Astrocyte (in vitro differentiated cells and primary cell): ENCODE data around the gene WDR1. TPM values are rescaled to one million over a fixed set of nuclear protein-coding genes. Genes with fewer than 3 reads are reported as not detected.

Experiments
- DNase-seq: peaks from one replicate; pipeline ENCODE4 v3.0.0-alpha.2; 2010; ENCODE audit warnings: low read depth
- FAIRE-seq: peaks from 2 replicates; lab custom pipeline; 2011; peaks lifted over from hg19 to GRCh38; lab: Jason Lieb, UNC
- H2AFZ ChIP-seq: 2 replicates; pipeline ENCODE4 v1.6.0; 2012; ENCODE audit warnings: low read depth, low read length, inconsistent platforms
- H3K27ac ChIP-seq: 2 replicates; pipeline ENCODE4 v1.5.1; 2011; ENCODE audit warnings: low read depth, low read length, inconsistent platforms
- H3K27me3 ChIP-seq: 2 replicates; pipeline ENCODE4 v1.6.0; 2011; ENCODE audit warnings: low read length, inconsistent platforms; ENCODE audit not compliant: insufficient read depth
- H3K36me3 ChIP-seq: 2 replicates; pipeline ENCODE4 v1.5.1; 2011; ENCODE audit warnings: low read length, inconsistent platforms; ENCODE audit not compliant: insufficient read depth
- H3K4me1 ChIP-seq: 2 replicates; pipeline ENCODE4 v1.5.1; 2011; ENCODE audit warnings: low read length, inconsistent platforms; ENCODE audit not compliant: insufficient read depth
- H3K4me2 ChIP-seq: 2 replicates; pipeline ENCODE4 v1.6.0; 2012; ENCODE audit warnings: low read length, inconsistent platforms
- H3K4me3 ChIP-seq: 2 replicates; pipeline ENCODE4 v1.5.1; 2011; ENCODE audit warnings: low read depth, mild to moderate bottlenecking, low read length, inconsistent platforms; ENCODE audit not compliant: insufficient read depth
- H3K79me2 ChIP-seq: 2 replicates; pipeline ENCODE4 v1.6.0; 2012; ENCODE audit warnings: mild to moderate bottlenecking, low read length, inconsistent platforms; ENCODE audit not compliant: insufficient read depth
- H3K9ac ChIP-seq: 2 replicates; pipeline ENCODE4 v1.6.0; 2012; ENCODE audit warnings: mild to moderate bottlenecking, low read length, inconsistent platforms
- H3K9me3 ChIP-seq: 2 replicates; pipeline ENCODE4 v1.5.1; 2012; ENCODE audit warnings: low read depth, mild to moderate bottlenecking, low read length, inconsistent platforms; ENCODE audit not compliant: insufficient read depth
- H4K20me1 ChIP-seq: 2 replicates; pipeline ENCODE4 v1.6.0; 2012; ENCODE audit warnings: low read length, inconsistent platforms; ENCODE audit not compliant: insufficient read depth
- H3K27ac Mint-ChIP-seq: one replicate; pipeline ENCODE4 v1.8.0; 2021; ENCODE audit warnings: mild to moderate bottlenecking, mixed read lengths; ENCODE audit not compliant: unreplicated experiment
- H3K27me3 Mint-ChIP-seq: one replicate; pipeline ENCODE4 v1.8.0; 2021; ENCODE audit warnings: low read depth, mixed read lengths; ENCODE audit not compliant: unreplicated experiment
- H3K36me3 Mint-ChIP-seq: one replicate; pipeline ENCODE4 v1.8.0; 2021; ENCODE audit warnings: low read depth, mixed read lengths; ENCODE audit not compliant: unreplicated experiment
- H3K4me1 Mint-ChIP-seq: one replicate; pipeline ENCODE4 v1.8.0; 2021; ENCODE audit warnings: low read depth, mixed read lengths; ENCODE audit not compliant: unreplicated experiment
- H3K4me3 Mint-ChIP-seq: one replicate; pipeline ENCODE4 v1.8.0; 2021; ENCODE audit warnings: mild to moderate bottlenecking, moderate library complexity, mixed read lengths; ENCODE audit not compliant: unreplicated experiment
- H3K9me3 Mint-ChIP-seq: one replicate; pipeline ENCODE4 v1.8.0; 2021; ENCODE audit warnings: mild to moderate bottlenecking, mixed read lengths; ENCODE audit not compliant: unreplicated experiment
- EZH2 ChIP-seq: IDR thresholded peaks from 2 replicates; pipeline ENCODE4 v1.6.1; 2012; ENCODE audit warnings: mild to moderate bottlenecking, low read length, inconsistent platforms; ENCODE audit not compliant: insufficient read depth
- total RNA-seq: library from RNA; stranded (reverse); gene quantifications from 2 replicates; pipeline ENCODE4 v1.2.1, GENCODE V29; 2021
- TF ChIP-seq, protein P1 (sequence below): IDR thresholded peaks from 2 replicates; pipeline ENCODE4 v1.5.1; 2011; ENCODE audit warnings: low read depth, mild to moderate bottlenecking, inconsistent platforms, low read length, moderate library complexity; ENCODE audit not compliant: insufficient read depth

WDR1 gene
- total RNA-seq, 1 donor from 2014 or later = 620 TPM

DNA sequence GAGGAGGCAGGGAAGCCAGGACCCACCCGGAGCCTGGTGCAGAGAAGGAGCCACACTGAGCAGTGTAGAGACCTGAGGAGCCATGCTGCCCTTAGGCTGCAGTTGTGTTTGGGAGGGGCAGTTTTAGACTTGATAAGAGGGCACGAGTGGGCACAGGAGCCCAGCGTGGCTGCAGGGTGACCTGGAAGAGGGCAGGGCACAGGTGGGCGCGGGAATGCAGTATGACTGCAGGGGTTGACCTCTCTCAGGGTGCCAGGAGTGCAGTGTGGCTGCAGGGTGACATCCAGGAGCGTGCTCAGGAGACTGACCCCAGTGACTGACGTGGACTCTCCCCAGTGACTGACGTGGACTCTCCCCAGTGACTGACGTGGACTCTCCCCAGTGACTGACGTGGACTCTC is 14.6 kb upstream of the WDR1 start:
- H3K9me3 ChIP-seq = no peaks in the 10 kb centered on the region
- Mint-ChIP-seq H3K4me3 (no peak overlapping the region), H3K27ac (no peak overlapping the region), H3K27me3 (peaks cover 46% of the 10 kb centered on the region), H3K36me3 (no peaks in the 10 kb centered on the region), H3K4me1 (no peaks in the 10 kb centered on the region), H3K9me3 (peaks cover 11% of the 10 kb centered on the region)
- no peaks in the 10 kb centered on the region for H3K36me3 ChIP-seq
- H3K79me2 ChIP-seq = no peaks in the 10 kb centered on the region
- no peaks in the 10 kb centered on the region for H4K20me1 ChIP-seq
- H2AFZ ChIP-seq = no peak overlapping the region
- H3K4me1 ChIP-seq = no peaks in the 10 kb centered on the region
- no peak overlapping the region for H3K9ac ChIP-seq
- H3K4me2 ChIP-seq = no peak overlapping the region
- no peaks in the 10 kb centered on the region for H3K27me3 ChIP-seq
- no peak overlapping the region for H3K27ac ChIP-seq
- TF ChIP-seq EZH2 = no peak
- TF ChIP-seq, protein P1, sequence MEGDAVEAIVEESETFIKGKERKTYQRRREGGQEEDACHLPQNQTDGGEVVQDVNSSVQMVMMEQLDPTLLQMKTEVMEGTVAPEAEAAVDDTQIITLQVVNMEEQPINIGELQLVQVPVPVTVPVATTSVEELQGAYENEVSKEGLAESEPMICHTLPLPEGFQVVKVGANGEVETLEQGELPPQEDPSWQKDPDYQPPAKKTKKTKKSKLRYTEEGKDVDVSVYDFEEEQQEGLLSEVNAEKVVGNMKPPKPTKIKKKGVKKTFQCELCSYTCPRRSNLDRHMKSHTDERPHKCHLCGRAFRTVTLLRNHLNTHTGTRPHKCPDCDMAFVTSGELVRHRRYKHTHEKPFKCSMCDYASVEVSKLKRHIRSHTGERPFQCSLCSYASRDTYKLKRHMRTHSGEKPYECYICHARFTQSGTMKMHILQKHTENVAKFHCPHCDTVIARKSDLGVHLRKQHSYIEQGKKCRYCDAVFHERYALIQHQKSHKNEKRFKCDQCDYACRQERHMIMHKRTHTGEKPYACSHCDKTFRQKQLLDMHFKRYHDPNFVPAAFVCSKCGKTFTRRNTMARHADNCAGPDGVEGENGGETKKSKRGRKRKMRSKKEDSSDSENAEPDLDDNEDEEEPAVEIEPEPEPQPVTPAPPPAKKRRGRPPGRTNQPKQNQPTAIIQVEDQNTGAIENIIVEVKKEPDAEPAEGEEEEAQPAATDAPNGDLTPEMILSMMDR = no peak
- FAIRE-seq (no peak), DNase-seq (no peak)
- no peak overlapping the region for H3K4me3 ChIP-seq

DNA sequence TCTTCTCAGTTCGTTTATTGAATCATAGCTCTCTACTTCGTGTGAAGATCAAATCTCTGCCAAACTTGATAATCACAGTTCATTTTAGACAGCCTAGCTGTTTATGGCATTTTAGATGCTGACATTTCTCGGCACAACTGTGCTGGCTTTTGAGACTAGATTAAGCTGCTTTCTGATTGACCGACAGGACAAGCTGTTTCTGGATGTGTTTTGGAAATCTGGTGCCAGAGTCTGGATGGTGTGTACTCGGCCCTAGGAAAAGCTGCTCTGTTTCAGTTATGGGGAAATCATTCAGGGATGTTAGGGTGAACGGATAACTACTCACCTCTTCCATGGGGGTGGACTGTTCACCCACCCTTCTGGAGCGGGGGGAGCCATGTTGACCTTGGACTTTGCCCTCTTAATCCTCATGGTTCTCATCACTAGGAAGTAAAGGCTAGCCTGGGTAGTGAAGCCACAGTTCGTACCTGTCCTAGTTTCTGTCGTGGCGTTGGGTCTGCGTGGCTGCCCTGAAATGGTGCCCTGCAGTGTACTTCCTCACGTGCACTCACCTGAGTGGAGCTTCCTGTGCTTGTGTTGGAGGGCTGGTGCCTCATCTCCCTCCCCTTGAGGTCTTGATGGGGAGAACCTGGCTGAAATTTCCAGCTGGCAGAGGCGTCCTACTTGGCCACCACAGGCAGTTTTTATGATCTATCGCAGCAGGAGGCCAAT is 13.7 kb upstream of the WDR1 start:
- Histone ChIP-seq H3K9ac (no peak overlapping the region), H3K4me2 (no peak overlapping the region)
- H3K4me3 Mint-ChIP-seq = no peak overlapping the region

More for the DNA sequence above, 13.7 kb upstream of the WDR1 start:
- Histone ChIP-seq H2AFZ (no peak overlapping the region), H4K20me1 (no peaks in the 10 kb centered on the region), H3K27me3 (no peaks in the 10 kb centered on the region), H3K4me1 (no peaks in the 10 kb centered on the region), H3K27ac (no peak overlapping the region), H3K36me3 (no peaks in the 10 kb centered on the region), H3K4me3 (no peak overlapping the region), H3K9me3 (no peaks in the 10 kb centered on the region), H3K79me2 (no peaks in the 10 kb centered on the region)
- H3K27ac Mint-ChIP-seq = no peak overlapping the region
- FAIRE-seq (no peak), DNase-seq (no peak)
- H3K9me3 Mint-ChIP-seq = peaks cover 7% of the 10 kb centered on the region
- TF ChIP-seq, protein P1 = no peak
- no peak for TF ChIP-seq EZH2
- peaks cover 40% of the 10 kb centered on the region for H3K27me3 Mint-ChIP-seq
- no peaks in the 10 kb centered on the region for H3K4me1 Mint-ChIP-seq
- no peaks in the 10 kb centered on the region for H3K36me3 Mint-ChIP-seq
